Glutamatergic neuron (in vitro differentiated cells): ENCODE data around the gene BMPR1B. TPM values are rescaled to one million over a fixed set of nuclear protein-coding genes. Genes with fewer than 3 reads are reported as not detected.
"Not testable (repeated sequence)": the region's sequence is repeated elsewhere in the genome, so short reads cannot be mapped to it uniquely, and the experiment has no call there.

Source experiments
- DNase-seq: peaks from one replicate; pipeline ENCODE4 v3.0.0; 2022
- H3K27ac Mint-ChIP-seq: one replicate; pipeline ENCODE4 v1.8.0; 2020; ENCODE audit warnings: mild to moderate bottlenecking, mixed read lengths, inconsistent platforms; ENCODE audit not compliant: unreplicated experiment
- H3K27me3 Mint-ChIP-seq: one replicate; pipeline ENCODE4 v1.8.0; 2020; ENCODE audit warnings: mild to moderate bottlenecking, moderate library complexity, mixed read lengths, inconsistent platforms; ENCODE audit not compliant: unreplicated experiment
- H3K36me3 Mint-ChIP-seq: one replicate; pipeline ENCODE4 v1.8.0; 2020; ENCODE audit warnings: mild to moderate bottlenecking, mixed read lengths, inconsistent platforms; ENCODE audit not compliant: unreplicated experiment
- H3K4me1 Mint-ChIP-seq: one replicate; pipeline ENCODE4 v1.8.0; 2020; ENCODE audit warnings: mild to moderate bottlenecking, low read depth, mixed read lengths, inconsistent platforms; ENCODE audit not compliant: unreplicated experiment
- H3K4me3 Mint-ChIP-seq: one replicate; pipeline ENCODE4 v1.8.0; 2020; ENCODE audit warnings: mild to moderate bottlenecking, mixed read lengths, inconsistent platforms; ENCODE audit not compliant: unreplicated experiment
- H3K9me3 Mint-ChIP-seq: one replicate; pipeline ENCODE4 v1.8.0; 2020; ENCODE audit warnings: mild to moderate bottlenecking, moderate library complexity, mixed read lengths, inconsistent platforms; ENCODE audit not compliant: unreplicated experiment
- total RNA-seq: library from RNA; stranded (reverse); fragmentation: NEBNext Ultra II Directional; extraction: Animal tissue kit (Norgen Biotek cat#: 25700); gene quantifications from one replicate; pipeline ENCODE4 v1.2.1, GENCODE V29; 2021; ENCODE audit not compliant: unreplicated experiment
- TF ChIP-seq, protein P1 (sequence below): fragments of 200-600 bp; sonication (generic); IDR thresholded peaks from one replicate; pipeline ENCODE4 v1.5.0; 2021; ENCODE audit not compliant: partially characterized antibody, unreplicated experiment

Gene BMPR1B
- total RNA-seq, 1 donor from 2014 or later = 2.4 TPM

- no peak for DNase-seq
- Mint-ChIP-seq H3K4me1 (no peaks in the 10 kb centered on the region), H3K9me3 (no peaks in the 10 kb centered on the region), H3K4me3 (no peak overlapping the region), H3K36me3 (no peaks in the 10 kb centered on the region), H3K27ac (no peak overlapping the region), H3K27me3 (no peaks in the 10 kb centered on the region)
- TF ChIP-seq, protein P1, sequence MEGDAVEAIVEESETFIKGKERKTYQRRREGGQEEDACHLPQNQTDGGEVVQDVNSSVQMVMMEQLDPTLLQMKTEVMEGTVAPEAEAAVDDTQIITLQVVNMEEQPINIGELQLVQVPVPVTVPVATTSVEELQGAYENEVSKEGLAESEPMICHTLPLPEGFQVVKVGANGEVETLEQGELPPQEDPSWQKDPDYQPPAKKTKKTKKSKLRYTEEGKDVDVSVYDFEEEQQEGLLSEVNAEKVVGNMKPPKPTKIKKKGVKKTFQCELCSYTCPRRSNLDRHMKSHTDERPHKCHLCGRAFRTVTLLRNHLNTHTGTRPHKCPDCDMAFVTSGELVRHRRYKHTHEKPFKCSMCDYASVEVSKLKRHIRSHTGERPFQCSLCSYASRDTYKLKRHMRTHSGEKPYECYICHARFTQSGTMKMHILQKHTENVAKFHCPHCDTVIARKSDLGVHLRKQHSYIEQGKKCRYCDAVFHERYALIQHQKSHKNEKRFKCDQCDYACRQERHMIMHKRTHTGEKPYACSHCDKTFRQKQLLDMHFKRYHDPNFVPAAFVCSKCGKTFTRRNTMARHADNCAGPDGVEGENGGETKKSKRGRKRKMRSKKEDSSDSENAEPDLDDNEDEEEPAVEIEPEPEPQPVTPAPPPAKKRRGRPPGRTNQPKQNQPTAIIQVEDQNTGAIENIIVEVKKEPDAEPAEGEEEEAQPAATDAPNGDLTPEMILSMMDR = no peak
Observed at GRCh38 chr4:94826206-94826605, 68.5 kb downstream of the BMPR1B start.

DNA sequence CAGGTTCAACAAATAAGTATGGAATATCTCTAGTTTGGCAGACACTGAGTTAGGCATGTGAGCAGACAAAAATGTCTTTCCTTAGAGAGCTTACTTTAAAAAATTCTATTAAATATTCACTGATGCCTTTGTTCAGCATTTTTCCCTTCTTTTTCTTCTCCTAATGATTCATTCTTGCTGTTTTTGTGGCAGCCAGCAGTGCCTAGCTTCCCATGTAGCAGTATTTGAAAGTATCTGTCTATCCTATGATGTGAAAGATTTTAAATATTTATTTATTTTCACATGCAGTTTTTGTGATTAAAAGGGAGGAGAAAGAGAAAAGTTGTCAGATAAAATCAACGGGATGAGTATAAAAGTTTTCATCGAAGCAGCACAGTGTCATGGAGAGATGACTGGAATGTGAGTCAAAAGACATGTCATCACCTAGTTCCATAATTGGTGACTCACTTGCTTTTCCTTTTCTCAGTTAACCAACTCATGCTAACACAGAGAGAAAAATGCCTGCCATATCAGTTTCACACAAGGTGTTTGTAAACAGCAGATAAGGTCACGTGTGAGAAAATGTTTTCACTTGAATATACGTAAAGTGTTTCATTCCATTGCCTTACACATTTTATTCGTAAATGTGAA lies 69.8 kb downstream of the BMPR1B start:
- DNase-seq = no peak
- H3K36me3 Mint-ChIP-seq = no peaks in the 10 kb centered on the region
- H3K9me3 Mint-ChIP-seq = no peaks in the 10 kb centered on the region
- H3K4me3 Mint-ChIP-seq = no peak overlapping the region
- no peaks in the 10 kb centered on the region for H3K27me3 Mint-ChIP-seq
- TF ChIP-seq, protein P1 = no peak
- no peak overlapping the region for H3K27ac Mint-ChIP-seq
- H3K4me1 Mint-ChIP-seq = no peaks in the 10 kb centered on the region

- Mint-ChIP-seq H3K27me3 (no peaks in the 10 kb centered on the region), H3K9me3 (no peaks in the 10 kb centered on the region), H3K4me1 (no peaks in the 10 kb centered on the region), H3K27ac (no peak overlapping the region), H3K36me3 (no peaks in the 10 kb centered on the region), H3K4me3 (no peak overlapping the region)
- TF ChIP-seq, protein P1 = no peak
- DNase-seq = no peak
Observed at GRCh38 chr4:94828882-94829281, 71.1 kb downstream of the BMPR1B start.

- Mint-ChIP-seq H3K36me3 (no peaks in the 10 kb centered on the region), H3K9me3 (no peaks in the 10 kb centered on the region), H3K27ac (no peak overlapping the region), H3K27me3 (no peaks in the 10 kb centered on the region), H3K4me1 (no peaks in the 10 kb centered on the region), H3K4me3 (no peak overlapping the region)
- TF ChIP-seq, protein P1 = no peak
- no peak for DNase-seq
Observed at GRCh38 chr4:94831607-94832006, 73.9 kb downstream of the BMPR1B start.

DNA sequence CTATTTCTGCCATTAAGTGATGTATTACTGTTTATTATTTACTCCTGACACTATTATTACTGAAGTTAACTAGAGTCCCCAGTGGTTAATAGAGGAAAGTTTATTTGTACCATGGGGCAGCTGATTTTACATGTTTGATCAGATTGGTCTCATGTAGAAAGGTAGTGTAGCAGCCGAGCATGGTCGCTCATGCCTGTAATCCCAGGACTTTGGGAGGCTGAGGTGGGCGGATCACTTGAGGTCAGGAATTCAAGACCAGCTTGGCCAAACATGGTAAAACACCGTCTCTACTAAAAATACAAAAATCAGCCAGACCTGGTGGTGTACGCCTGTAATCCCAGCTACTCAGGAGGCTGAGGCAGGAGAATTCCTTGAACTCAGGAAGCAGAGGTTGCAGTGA lies 74.6 kb downstream of the BMPR1B start:
- H3K4me1 Mint-ChIP-seq, H3K9me3 Mint-ChIP-seq, DNase-seq, H3K27ac Mint-ChIP-seq, H3K4me3 Mint-ChIP-seq, H3K36me3 Mint-ChIP-seq, H3K27me3 Mint-ChIP-seq: not testable (repeated sequence)
